SK-N-SH (cell line): ENCODE data around the gene FOXL2NB.

ENCODE experiments used
- EZH2phosphoT487 ChIP-seq: fragments of 200-600 bp; sonication (generic); IDR thresholded peaks from 2 replicates; pipeline ENCODE4 v1.6.1; 2017; ENCODE audit warnings: low read depth, mixed run types, mild to moderate bottlenecking, antibody characterized with exemption, moderate library complexity, borderline replicate concordance
- FOXJ3 ChIP-seq: sonication (generic); formaldehyde crosslinking; IDR thresholded peaks from 2 replicates; pipeline ENCODE4 v1.5.1; 2020; ENCODE audit warnings: mild to moderate bottlenecking, missing genetic modification reagents
- FOXM1 ChIP-seq: IDR thresholded peaks from 2 replicates; pipeline ENCODE4 v1.4.0; 2012; ENCODE audit warnings: low read depth, mild to moderate bottlenecking
- GABPA ChIP-seq: IDR thresholded peaks from 2 replicates; pipeline ENCODE4 v1.4.0; 2012; ENCODE audit warnings: low read depth, mild to moderate bottlenecking
- MXI1 ChIP-seq: IDR thresholded peaks from 2 replicates; pipeline ENCODE4 v1.6.1; 2012; ENCODE audit warnings: mild to moderate bottlenecking, low read depth, low read length, improper control_type of control experiment
- RAD21 ChIP-seq: IDR thresholded peaks from 2 replicates; pipeline ENCODE4 v1.6.1; 2012; ENCODE audit warnings: mild to moderate bottlenecking, low read length
- SMC3 ChIP-seq: IDR thresholded peaks from 2 replicates; pipeline ENCODE4 v1.6.1; 2012; ENCODE audit warnings: low read depth, low read length, improper control_type of control experiment
- TF ChIP-seq, protein P1 (sequence below): fragments of 200-600 bp; sonication (generic); IDR thresholded peaks from 2 replicates; pipeline ENCODE4 v1.6.1; 2017; ENCODE audit warnings: antibody characterized with exemption, mild to moderate bottlenecking, moderate library complexity
- TF ChIP-seq, protein P2 (sequence below): fragments of 150-350 bp; IDR thresholded peaks from 2 replicates; pipeline ENCODE4 v1.6.1; 2017; ENCODE audit warnings: antibody characterized with exemption, low read length, low read depth, borderline replicate concordance

DNA sequence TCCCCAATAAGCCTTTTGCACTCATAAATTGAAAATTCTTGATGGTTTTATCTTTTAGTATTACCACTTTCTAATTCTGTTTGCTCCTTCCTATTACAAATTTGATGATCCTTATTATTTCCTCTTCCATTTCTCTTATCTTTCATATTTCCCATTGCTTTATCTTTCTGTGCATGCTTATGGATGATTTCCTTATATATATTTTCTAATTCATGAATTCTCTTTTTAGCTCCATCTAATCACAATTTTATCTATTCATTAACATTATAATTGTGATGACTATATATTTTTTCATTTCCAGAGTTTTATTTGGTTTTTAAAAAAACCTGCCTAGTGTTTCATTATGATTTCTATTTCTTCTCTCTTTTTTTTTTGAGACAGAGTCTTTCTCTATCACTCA, 17.9 kb downstream of the FOXL2NB start:
- TF ChIP-seq, protein P1, sequence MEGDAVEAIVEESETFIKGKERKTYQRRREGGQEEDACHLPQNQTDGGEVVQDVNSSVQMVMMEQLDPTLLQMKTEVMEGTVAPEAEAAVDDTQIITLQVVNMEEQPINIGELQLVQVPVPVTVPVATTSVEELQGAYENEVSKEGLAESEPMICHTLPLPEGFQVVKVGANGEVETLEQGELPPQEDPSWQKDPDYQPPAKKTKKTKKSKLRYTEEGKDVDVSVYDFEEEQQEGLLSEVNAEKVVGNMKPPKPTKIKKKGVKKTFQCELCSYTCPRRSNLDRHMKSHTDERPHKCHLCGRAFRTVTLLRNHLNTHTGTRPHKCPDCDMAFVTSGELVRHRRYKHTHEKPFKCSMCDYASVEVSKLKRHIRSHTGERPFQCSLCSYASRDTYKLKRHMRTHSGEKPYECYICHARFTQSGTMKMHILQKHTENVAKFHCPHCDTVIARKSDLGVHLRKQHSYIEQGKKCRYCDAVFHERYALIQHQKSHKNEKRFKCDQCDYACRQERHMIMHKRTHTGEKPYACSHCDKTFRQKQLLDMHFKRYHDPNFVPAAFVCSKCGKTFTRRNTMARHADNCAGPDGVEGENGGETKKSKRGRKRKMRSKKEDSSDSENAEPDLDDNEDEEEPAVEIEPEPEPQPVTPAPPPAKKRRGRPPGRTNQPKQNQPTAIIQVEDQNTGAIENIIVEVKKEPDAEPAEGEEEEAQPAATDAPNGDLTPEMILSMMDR = no peak
- TF ChIP-seq SMC3 = no peak
- no peak for TF ChIP-seq FOXM1
- no peak for TF ChIP-seq GABPA
- no peak for TF ChIP-seq MXI1
- no peak for TF ChIP-seq RAD21
- no peak for TF ChIP-seq FOXJ3
- TF ChIP-seq, protein P2, sequence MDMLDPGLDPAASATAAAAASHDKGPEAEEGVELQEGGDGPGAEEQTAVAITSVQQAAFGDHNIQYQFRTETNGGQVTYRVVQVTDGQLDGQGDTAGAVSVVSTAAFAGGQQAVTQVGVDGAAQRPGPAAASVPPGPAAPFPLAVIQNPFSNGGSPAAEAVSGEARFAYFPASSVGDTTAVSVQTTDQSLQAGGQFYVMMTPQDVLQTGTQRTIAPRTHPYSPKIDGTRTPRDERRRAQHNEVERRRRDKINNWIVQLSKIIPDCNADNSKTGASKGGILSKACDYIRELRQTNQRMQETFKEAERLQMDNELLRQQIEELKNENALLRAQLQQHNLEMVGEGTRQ = no peak
- no peak for TF ChIP-seq EZH2phosphoT487
